ENCODE results near the gene FCHSD2. TPM values are rescaled to one million over a fixed set of nuclear protein-coding genes. Genes with fewer than 3 reads are reported as not detected.
A peak's percentile ranks its signal among the peaks of the same experiment; 100 is the strongest.

Gene FCHSD2
- total and polyA plus RNA-seq, 8 donors, result 5.5 to 22.5 (median 10.4) TPM

DNA sequence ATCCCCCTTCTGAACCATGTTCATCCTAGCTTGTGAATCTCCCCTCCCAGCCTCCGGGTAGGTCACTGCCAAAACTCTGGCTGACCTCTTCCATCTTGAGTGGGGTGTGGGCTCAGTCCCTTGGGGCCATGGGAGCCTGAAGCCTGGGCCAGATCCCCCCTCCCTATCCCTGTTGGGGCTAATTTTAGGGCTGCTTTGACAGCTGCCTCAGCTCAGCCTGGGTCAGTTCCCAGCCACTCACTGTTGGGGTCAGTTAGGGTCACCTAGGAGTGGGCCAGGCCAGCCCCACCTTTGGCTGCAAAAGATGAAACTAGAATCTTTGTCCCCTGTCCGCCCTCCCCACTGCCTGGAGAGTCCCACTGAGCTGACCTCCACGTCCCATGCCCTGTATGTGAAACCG lies 46.2 kb upstream of the FCHSD2 start:
- no peak overlapping the region for H3K4me3 ChIP-seq
- no peak for DNase-seq
- no peak for FAIRE-seq
- H3K36me3 ChIP-seq, result no peaks in the 10 kb centered on the region
- intact Hi-C loops (cut with DNase I), result loop anchor here (5.0 to 10.0 kb wide), 4 partner anchors 49 to 264 kb away; no protein-coding TSS in a partner anchor
- H3K27ac ChIP-seq, result no peak overlapping the region
- H3K27me3 ChIP-seq, result no peaks in the 10 kb centered on the region
- 79 to 84% methylated on average over 4 of the region's 4 CpGs for WGBS, 2 donors
- H3K4me1 ChIP-seq, result no peaks in the 10 kb centered on the region
- no peaks in the 10 kb centered on the region for H3K9me3 ChIP-seq
- no peak for TF ChIP-seq CTCF (IDR thresholded peaks at IDR 0.05)
- ATAC-seq, result no peak

DNA sequence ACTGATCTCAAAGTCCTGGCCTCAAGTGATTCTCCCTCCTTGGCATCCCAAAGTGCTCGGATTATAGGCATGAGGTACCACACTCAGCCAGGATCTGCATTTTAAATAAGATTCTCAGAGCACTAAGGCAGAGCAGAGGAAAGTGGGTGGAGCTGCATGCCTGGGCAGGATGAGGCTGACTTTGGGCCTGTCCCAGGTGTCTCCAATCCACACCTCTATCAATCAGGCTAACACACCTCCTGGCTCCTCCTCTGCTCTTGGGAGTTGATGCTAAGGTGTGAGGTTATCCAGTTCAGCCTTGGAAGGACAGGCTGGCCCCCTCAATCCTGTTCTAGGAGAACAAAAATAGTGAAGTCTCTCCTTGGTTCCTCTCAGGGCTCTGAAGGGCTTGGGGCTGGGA lies 45.7 kb upstream of the FCHSD2 start:
- no peak for DNase-seq
- Histone ChIP-seq H3K4me1 (no peaks in the 10 kb centered on the region), H3K27me3 (no peaks in the 10 kb centered on the region), H3K27ac (no peak overlapping the region), H3K36me3 (no peaks in the 10 kb centered on the region), H3K4me3 (no peak overlapping the region), H3K9me3 (no peaks in the 10 kb centered on the region)
- ATAC-seq, result no peak
- FAIRE-seq, result no peak
- WGBS, 2 donors, result 73 to 84% methylated on average over 1 of the region's 1 CpG
- no peak for TF ChIP-seq CTCF (IDR thresholded peaks at IDR 0.05)
- intact Hi-C loops (cut with DNase I), result loop anchor here (5.0 to 10.0 kb wide), 4 partner anchors 49 to 263 kb away; no protein-coding TSS in a partner anchor

GRCh38 chr11:73186886-73187285 lies 44.8 kb upstream of the FCHSD2 start:
- Histone ChIP-seq H3K27me3 (no peaks in the 10 kb centered on the region), H3K9me3 (no peaks in the 10 kb centered on the region), H3K4me1 (peaks cover 0 to 3% (median 0%) of the 10 kb centered on the region in 3 donors), H3K27ac (no peak overlapping the region), H3K36me3 (no peaks in the 10 kb centered on the region), H3K4me3 (no peak overlapping the region)
- 48 to 56% methylated on average over 4 of the region's 4 CpGs for WGBS, 2 donors
- ATAC-seq (no peak), DNase-seq (no peak), FAIRE-seq (no peak)
- intact Hi-C loops (cut with DNase I), result loop anchor here (5.0 to 10.0 kb wide), 4 partner anchors 50 to 262 kb away; no protein-coding TSS in a partner anchor
- no peak for TF ChIP-seq CTCF (IDR thresholded peaks at IDR 0.05)

- 61 to 76% methylated on average over 10 of the region's 10 CpGs for WGBS, 2 donors
- intact Hi-C loops (cut with DNase I), result loop anchor here (5.0 to 10.0 kb wide), 4 partner anchors 51 to 262 kb away; no protein-coding TSS in a partner anchor
- H3K4me1 ChIP-seq, result peaks cover 0 to 3% (median 0%) of the 10 kb centered on the region in 3 donors
Observed at GRCh38 chr11:73186294-73186850, 44.3 kb upstream of the FCHSD2 start.

More at GRCh38 chr11:73186294-73186850, 44.3 kb upstream of the FCHSD2 start:
- FAIRE-seq (no peak), DNase-seq (no peak), ATAC-seq (peak in 1 of 4 donors; percentile 7)
- H3K27ac ChIP-seq, result no peak overlapping the region
- no peak for TF ChIP-seq CTCF (IDR thresholded peaks at IDR 0.05)
- H3K27me3 ChIP-seq, result no peaks in the 10 kb centered on the region
- no peaks in the 10 kb centered on the region for H3K36me3 ChIP-seq
- H3K9me3 ChIP-seq, result no peaks in the 10 kb centered on the region
- H3K4me3 ChIP-seq, result no peak overlapping the region
